Measurements from ENCODE around the gene TUBB8B. TPM values are rescaled to one million over a fixed set of nuclear protein-coding genes. Genes with fewer than 3 reads are reported as not detected.
A peak's percentile ranks its signal among the peaks of the same experiment; 100 is the strongest.
"Not testable (repeated sequence)": the region's sequence is repeated elsewhere in the genome, so short reads cannot be mapped to it uniquely, and the experiment has no call there.

Gene TUBB8B
- total RNA-seq: not detected in 2 replicates

DNA sequence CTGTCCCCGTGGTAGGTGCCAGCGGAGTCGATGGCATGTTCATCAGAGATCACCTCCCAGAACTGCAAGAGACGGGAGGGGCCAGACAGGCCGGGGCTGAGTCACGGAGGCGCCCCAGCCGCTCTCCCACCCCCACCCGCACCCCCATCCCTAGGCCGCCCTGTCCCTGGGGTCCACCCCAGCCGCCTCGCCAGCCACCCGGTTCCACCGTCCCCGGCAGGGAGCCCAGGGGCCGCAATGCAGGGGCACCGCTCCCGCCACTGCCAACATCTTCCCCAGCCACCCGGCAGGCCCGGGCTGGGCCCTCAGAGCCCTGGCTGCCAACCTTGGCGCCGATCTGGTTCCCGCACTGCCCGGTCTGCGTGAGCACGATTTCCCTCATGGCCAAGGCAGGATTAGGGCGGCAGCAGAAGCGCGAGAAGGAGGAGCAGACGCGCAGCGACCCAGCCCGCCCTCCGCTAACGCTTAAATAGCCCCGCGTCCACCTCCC lies at the start of gene TUBB8B:
TUBB8B (minus strand) TSS at position 440 of the 490 bp plus-strand sequence; CDS start at position 382, 58 bp downstream.
- DNase-seq (ENCODE audit: low spot score): not testable (repeated sequence)

DNA sequence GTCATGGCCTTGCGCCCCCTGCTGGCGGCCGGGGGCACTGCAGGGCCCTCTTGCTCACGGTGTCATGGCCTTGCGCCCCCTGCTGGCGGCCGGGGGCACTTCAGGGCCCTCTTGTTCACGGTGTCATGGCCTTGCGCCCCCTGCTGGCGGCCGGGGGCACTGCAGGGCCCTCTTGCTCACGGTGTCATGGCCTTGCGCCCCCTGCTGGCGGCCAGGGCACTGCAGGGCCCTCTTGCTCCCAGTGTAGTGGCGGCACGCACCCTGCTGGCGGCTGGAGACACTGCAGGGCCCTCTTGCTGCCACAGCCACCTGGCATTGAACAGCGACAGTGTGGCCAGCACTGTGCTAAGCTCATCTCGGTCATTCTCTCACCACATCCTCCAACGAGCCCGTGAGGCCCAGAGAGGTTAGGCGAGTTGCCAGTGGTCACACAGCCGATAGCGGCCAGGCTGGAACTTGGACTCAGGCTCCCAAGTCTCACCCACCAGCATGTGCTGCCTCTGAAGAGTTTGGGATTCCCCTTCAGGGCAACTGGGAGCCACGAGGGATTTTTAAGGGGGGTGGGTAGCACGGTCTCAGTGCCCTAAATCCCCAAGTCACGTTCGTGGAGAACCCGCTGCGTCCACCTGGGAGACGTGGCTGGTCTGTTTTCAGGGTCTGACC lies 48.0 kb upstream of the TUBB8B start:
- H3K27ac Mint-ChIP-seq; H3K4me1 Mint-ChIP-seq (ENCODE audit: low read depth); DNase-seq (ENCODE audit: low spot score); H3K4me3 Mint-ChIP-seq (ENCODE audit: low read depth); H3K36me3 Mint-ChIP-seq (ENCODE audit: low read depth); H3K9me3 Mint-ChIP-seq; intact Hi-C loops (cut with micrococcal nuclease): not testable (repeated sequence)
- peaks cover 12% of the 10 kb centered on the region for H3K27me3 Mint-ChIP-seq (ENCODE audit: low read depth)

More for the DNA sequence above, at the start of gene TUBB8B:
- H3K4me1 Mint-ChIP-seq (ENCODE audit: low read depth); H3K4me3 Mint-ChIP-seq (ENCODE audit: low read depth); H3K9me3 Mint-ChIP-seq; intact Hi-C loops (cut with micrococcal nuclease); H3K36me3 Mint-ChIP-seq (ENCODE audit: low read depth); H3K27me3 Mint-ChIP-seq (ENCODE audit: low read depth); H3K27ac Mint-ChIP-seq: not testable (repeated sequence)

GRCh38 chr18:96767-97131 lies 47.3 kb upstream of the TUBB8B start:
- DNase-seq (ENCODE audit: low spot score): peak; percentile 53
- peaks cover 12% of the 10 kb centered on the region for H3K27me3 Mint-ChIP-seq (ENCODE audit: low read depth)
- H3K4me3 Mint-ChIP-seq (ENCODE audit: low read depth); intact Hi-C loops (cut with micrococcal nuclease); H3K36me3 Mint-ChIP-seq (ENCODE audit: low read depth); H3K27ac Mint-ChIP-seq; H3K9me3 Mint-ChIP-seq; H3K4me1 Mint-ChIP-seq (ENCODE audit: low read depth): not testable (repeated sequence)

DNA sequence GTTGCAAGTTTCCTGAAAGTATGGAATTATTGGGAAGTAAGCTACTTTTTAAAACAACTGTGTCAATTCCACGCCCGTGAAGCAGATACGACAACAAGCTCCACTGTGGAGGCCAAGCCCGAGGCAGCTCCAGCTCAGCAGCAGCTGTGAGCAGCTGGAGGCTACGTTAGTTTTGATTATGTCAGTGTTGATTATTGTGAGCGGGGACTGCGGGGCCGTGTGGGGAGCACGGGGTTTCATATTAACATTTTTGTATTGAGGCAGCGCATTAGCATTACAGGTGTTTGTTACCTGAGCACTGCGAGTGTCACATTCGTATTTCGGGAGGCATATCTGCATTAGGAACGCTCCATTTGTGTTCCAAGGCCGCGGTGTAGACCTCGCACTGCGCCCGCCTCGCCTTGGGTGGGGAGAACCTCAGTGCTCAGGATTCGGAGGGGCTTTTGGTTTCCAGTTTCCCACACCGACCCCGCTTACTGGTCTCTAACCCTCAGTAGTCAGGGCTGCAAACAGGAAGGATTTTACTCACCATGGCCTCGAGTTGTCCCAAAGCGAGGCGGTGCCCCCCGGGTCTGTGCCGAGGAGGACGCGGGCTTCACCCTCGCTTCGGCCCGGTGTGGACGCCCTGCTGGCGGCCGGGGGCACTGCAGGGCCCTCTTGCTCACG lies 46.8 kb upstream of the TUBB8B start:
- H3K27me3 Mint-ChIP-seq (ENCODE audit: low read depth); H3K4me3 Mint-ChIP-seq (ENCODE audit: low read depth); H3K4me1 Mint-ChIP-seq (ENCODE audit: low read depth); H3K9me3 Mint-ChIP-seq; DNase-seq (ENCODE audit: low spot score); intact Hi-C loops (cut with micrococcal nuclease); H3K27ac Mint-ChIP-seq; H3K36me3 Mint-ChIP-seq (ENCODE audit: low read depth): not testable (repeated sequence)

DNA sequence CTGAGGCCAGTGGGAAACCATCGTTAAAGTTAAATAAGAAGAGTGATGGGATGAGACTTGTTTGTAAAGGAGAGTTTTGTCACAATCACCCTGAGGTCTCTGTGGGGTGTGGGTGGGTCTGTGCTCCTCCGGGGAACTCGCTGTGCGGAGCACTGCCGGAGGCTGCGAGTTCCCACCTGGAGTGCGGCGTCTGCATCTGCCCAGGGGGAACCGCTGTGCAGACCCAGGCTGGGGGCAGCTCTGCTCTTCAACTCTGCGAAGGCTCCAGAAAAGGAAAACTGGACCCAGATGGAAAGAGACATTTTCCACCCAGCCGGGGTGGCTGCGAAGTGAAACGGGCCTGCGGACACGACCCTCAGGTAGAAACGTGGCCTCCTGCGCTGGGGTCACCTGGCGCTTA lies 46.2 kb upstream of the TUBB8B start:
- DNase-seq (ENCODE audit: low spot score); H3K9me3 Mint-ChIP-seq; intact Hi-C loops (cut with micrococcal nuclease); H3K27ac Mint-ChIP-seq; H3K4me1 Mint-ChIP-seq (ENCODE audit: low read depth); H3K4me3 Mint-ChIP-seq (ENCODE audit: low read depth); H3K36me3 Mint-ChIP-seq (ENCODE audit: low read depth); H3K27me3 Mint-ChIP-seq (ENCODE audit: low read depth): not testable (repeated sequence)

DNA sequence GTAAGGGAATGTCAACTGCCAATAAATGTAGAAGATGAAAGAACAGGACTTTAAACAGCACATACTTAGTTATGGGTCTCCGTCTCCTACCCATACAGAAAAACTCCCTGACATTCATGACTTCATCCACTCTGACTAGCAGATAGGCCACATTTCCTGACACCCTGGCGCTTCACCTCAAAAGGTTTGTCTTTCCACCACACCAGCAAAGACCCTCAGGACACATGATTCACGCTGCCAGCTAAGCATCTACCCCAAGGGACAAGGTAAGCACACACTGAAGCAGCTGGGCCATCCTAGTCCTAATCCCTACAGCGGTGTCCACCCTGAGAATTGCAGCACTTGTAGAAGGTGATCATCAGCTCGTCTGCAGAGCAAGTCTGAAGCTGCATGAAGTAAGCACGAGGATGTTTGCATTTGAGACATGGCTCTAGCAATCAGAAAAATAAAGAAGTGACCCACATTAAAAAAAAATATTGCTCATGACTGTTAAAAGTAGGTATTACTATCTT lies 44.5 kb upstream of the TUBB8B start:
- H3K4me1 Mint-ChIP-seq (ENCODE audit: low read depth); H3K27ac Mint-ChIP-seq; H3K4me3 Mint-ChIP-seq (ENCODE audit: low read depth); H3K36me3 Mint-ChIP-seq (ENCODE audit: low read depth); H3K27me3 Mint-ChIP-seq (ENCODE audit: low read depth); intact Hi-C loops (cut with micrococcal nuclease); DNase-seq (ENCODE audit: low spot score); H3K9me3 Mint-ChIP-seq: not testable (repeated sequence)

- intact Hi-C loops (cut with micrococcal nuclease); H3K4me1 Mint-ChIP-seq (ENCODE audit: low read depth); H3K4me3 Mint-ChIP-seq (ENCODE audit: low read depth); DNase-seq (ENCODE audit: low spot score); H3K36me3 Mint-ChIP-seq (ENCODE audit: low read depth); H3K9me3 Mint-ChIP-seq; H3K27ac Mint-ChIP-seq; H3K27me3 Mint-ChIP-seq (ENCODE audit: low read depth): not testable (repeated sequence)
Measured at GRCh38 chr18:91561-91960, 42.1 kb upstream of the TUBB8B start.

- H3K4me1 Mint-ChIP-seq (ENCODE audit: low read depth); H3K36me3 Mint-ChIP-seq (ENCODE audit: low read depth); H3K9me3 Mint-ChIP-seq; H3K27me3 Mint-ChIP-seq (ENCODE audit: low read depth); H3K4me3 Mint-ChIP-seq (ENCODE audit: low read depth); H3K27ac Mint-ChIP-seq; intact Hi-C loops (cut with micrococcal nuclease); DNase-seq (ENCODE audit: low spot score): not testable (repeated sequence)
Measured at GRCh38 chr18:90396-91193, 41.2 kb upstream of the TUBB8B start.

GRCh38 chr18:89124-89523 lies 39.7 kb upstream of the TUBB8B start:
- H3K9me3 Mint-ChIP-seq; H3K36me3 Mint-ChIP-seq (ENCODE audit: low read depth); H3K27me3 Mint-ChIP-seq (ENCODE audit: low read depth); intact Hi-C loops (cut with micrococcal nuclease); DNase-seq (ENCODE audit: low spot score); H3K4me1 Mint-ChIP-seq (ENCODE audit: low read depth); H3K27ac Mint-ChIP-seq; H3K4me3 Mint-ChIP-seq (ENCODE audit: low read depth): not testable (repeated sequence)

DNA sequence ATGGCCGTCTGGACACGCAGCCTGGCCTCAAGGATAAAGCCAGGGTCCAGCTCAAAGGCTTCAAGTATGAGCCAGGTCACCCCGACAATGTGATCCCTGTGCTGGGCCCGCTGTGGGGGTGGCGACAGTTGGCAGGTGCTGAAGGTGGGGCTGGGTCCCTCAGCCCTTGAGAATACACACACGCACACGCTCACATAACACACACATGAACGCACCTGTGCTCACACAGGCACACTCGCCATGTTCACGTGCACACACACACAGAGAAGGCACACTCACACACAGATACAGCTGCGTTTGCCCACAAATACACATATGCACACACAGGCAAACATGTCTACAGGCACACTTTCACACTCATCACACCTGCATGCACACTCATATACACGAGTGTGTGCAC lies 35.4 kb upstream of the TUBB8B start:
- H3K27ac Mint-ChIP-seq; H3K9me3 Mint-ChIP-seq; H3K36me3 Mint-ChIP-seq (ENCODE audit: low read depth); DNase-seq (ENCODE audit: low spot score); H3K4me1 Mint-ChIP-seq (ENCODE audit: low read depth); H3K4me3 Mint-ChIP-seq (ENCODE audit: low read depth); intact Hi-C loops (cut with micrococcal nuclease); H3K27me3 Mint-ChIP-seq (ENCODE audit: low read depth): not testable (repeated sequence)

- H3K9me3 Mint-ChIP-seq; H3K4me3 Mint-ChIP-seq (ENCODE audit: low read depth); intact Hi-C loops (cut with micrococcal nuclease); H3K27ac Mint-ChIP-seq; DNase-seq (ENCODE audit: low spot score); H3K27me3 Mint-ChIP-seq (ENCODE audit: low read depth); H3K36me3 Mint-ChIP-seq (ENCODE audit: low read depth); H3K4me1 Mint-ChIP-seq (ENCODE audit: low read depth): not testable (repeated sequence)
Measured at GRCh38 chr18:82626-83209, 33.3 kb upstream of the TUBB8B start.

- DNase-seq (ENCODE audit: low spot score); H3K9me3 Mint-ChIP-seq; H3K36me3 Mint-ChIP-seq (ENCODE audit: low read depth); H3K27ac Mint-ChIP-seq; H3K4me3 Mint-ChIP-seq (ENCODE audit: low read depth); H3K4me1 Mint-ChIP-seq (ENCODE audit: low read depth); intact Hi-C loops (cut with micrococcal nuclease); H3K27me3 Mint-ChIP-seq (ENCODE audit: low read depth): not testable (repeated sequence)
Measured at GRCh38 chr18:80881-81280, 31.5 kb upstream of the TUBB8B start.

All from activated T-helper 2 cell treated with anti-CD3 and anti-CD28 coated beads, Interferon-gamma antibody, Interleukin-2, Interleukin-4, amounts not matched to agents 10 μg/mL and 5 μg/mL and 100 μg/mL, durations not matched to agents 14 hours and 24 hours and 36 hours (primary cell).